ENCODE results near the gene PROS1. TPM values are rescaled to one million over a fixed set of nuclear protein-coding genes. Genes with fewer than 3 reads are reported as not detected.

PROS1 gene
- total RNA-seq, 2 experiments from 2014 or later: 0.09 TPM; not detected in 1

- intact Hi-C loops (cut with micrococcal nuclease; ENCODE audit: unreplicated experiment): loop anchor here (5.0 kb wide), 1 partner anchor 48 kb away; no protein-coding TSS in a partner anchor
- ChIA-PET CTCF (ENCODE audit: unreplicated experiment) (no interaction called here), POLR2A (interaction anchor here (0.6 to 1.6 kb wide), 4 partner anchors 12 to 89 kb away, joined by 4 to 7 read pairs (median 4); partner anchors contain the start of genes DHFR2 and NSUN3)
Measured at GRCh38 chr3:94019659-94020058, 46.0 kb upstream of the PROS1 start.

DNA sequence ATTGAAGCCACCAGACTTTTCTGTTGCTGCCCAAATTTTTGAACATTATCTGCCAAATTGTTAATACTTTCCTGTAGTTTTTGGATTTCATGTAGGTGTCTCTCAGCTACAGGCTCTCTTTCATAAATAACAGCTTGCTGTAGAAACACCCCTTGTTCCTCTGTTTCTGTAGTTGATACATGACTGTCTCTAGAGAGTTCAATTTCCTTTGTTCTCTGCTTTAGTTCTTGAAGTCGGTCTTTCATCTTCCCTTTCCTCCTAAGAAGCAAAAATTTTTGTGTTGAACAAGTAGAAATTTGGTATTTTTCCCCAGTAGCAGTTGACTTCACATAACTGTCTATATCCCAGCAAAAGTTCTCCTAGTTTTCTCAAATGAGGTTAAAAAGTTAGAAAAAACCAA, 41.3 kb upstream of the PROS1 start:
- no peak overlapping the region for H3K27ac ChIP-seq (ENCODE audit: low read depth, low read length, poor library complexity, severe bottlenecking)
- TF ChIP-seq EZH2phosphoT487 (IDR thresholded peaks at IDR 0.05; ENCODE audit: borderline replicate concordance, low read depth, low read length): no peak
- no peak for TF ChIP-seq CTCF (conservative IDR thresholded peaks at IDR 0.05; ENCODE audit: low read length)
- H3K4me1 ChIP-seq (ENCODE audit: insufficient read depth, low read length, poor library complexity, severe bottlenecking): peaks cover 4% of the 10 kb centered on the region
- no peaks in the 10 kb centered on the region for H3K9me3 ChIP-seq (ENCODE audit: low read length)
- H3K9me2 ChIP-seq (ENCODE audit: insufficient read depth, low read length): no peaks in the 10 kb centered on the region
- DNase-seq (ENCODE audit: low spot score): peak; percentile 12
- H3K79me2 ChIP-seq (ENCODE audit: insufficient read depth, low read depth, low read length): no peaks in the 10 kb centered on the region
- no peak overlapping the region for H3K4me3 ChIP-seq (ENCODE audit: low read depth, low read length, poor library complexity, severe bottlenecking)
- no peak overlapping the region for H3K4me2 ChIP-seq (ENCODE audit: low read length)
- intact Hi-C loops (cut with micrococcal nuclease; ENCODE audit: unreplicated experiment): no loop called here
- H2AFZ ChIP-seq (ENCODE audit: low read length): no peak overlapping the region
- POLR2A ChIA-PET: interaction anchor here (0.5 to 1.7 kb wide), 4 partner anchors 9 to 48 kb away, joined by 3 to 5 read pairs (median 3); partner anchors contain the start of genes DHFR2 and NSUN3
- no TSS peak for BruUV-seq (replicated peaks)
- no peaks in the 10 kb centered on the region for H3K36me3 ChIP-seq (ENCODE audit: insufficient read depth, low read length)
- CTCF ChIA-PET (ENCODE audit: unreplicated experiment): no interaction called here
- H4K20me1 ChIP-seq (ENCODE audit: insufficient read depth, low read length): no peaks in the 10 kb centered on the region

More at GRCh38 chr3:94019659-94020058, 46.0 kb upstream of the PROS1 start:
- TF ChIP-seq EZH2phosphoT487 (IDR thresholded peaks at IDR 0.05; ENCODE audit: borderline replicate concordance, low read depth, low read length): no peak
- TF ChIP-seq CTCF (conservative IDR thresholded peaks at IDR 0.05; ENCODE audit: low read length): no peak
- Histone ChIP-seq H3K4me2 (ENCODE audit: low read length) (no peak overlapping the region), H4K20me1 (ENCODE audit: insufficient read depth, low read length) (no peaks in the 10 kb centered on the region), H3K9me2 (ENCODE audit: insufficient read depth, low read length) (no peaks in the 10 kb centered on the region), H3K27ac (ENCODE audit: low read depth, low read length, poor library complexity, severe bottlenecking) (no peak overlapping the region), H3K36me3 (ENCODE audit: insufficient read depth, low read length) (no peaks in the 10 kb centered on the region), H3K79me2 (ENCODE audit: insufficient read depth, low read depth, low read length) (no peaks in the 10 kb centered on the region), H3K9me3 (ENCODE audit: low read length) (no peaks in the 10 kb centered on the region), H3K4me1 (ENCODE audit: insufficient read depth, low read length, poor library complexity, severe bottlenecking) (peaks cover 4% of the 10 kb centered on the region), H3K4me3 (ENCODE audit: low read depth, low read length, poor library complexity, severe bottlenecking) (no peak overlapping the region), H2AFZ (ENCODE audit: low read length) (no peak overlapping the region)
- DNase-seq (ENCODE audit: low spot score): no peak
- no TSS peak for BruUV-seq (replicated peaks)

DNA sequence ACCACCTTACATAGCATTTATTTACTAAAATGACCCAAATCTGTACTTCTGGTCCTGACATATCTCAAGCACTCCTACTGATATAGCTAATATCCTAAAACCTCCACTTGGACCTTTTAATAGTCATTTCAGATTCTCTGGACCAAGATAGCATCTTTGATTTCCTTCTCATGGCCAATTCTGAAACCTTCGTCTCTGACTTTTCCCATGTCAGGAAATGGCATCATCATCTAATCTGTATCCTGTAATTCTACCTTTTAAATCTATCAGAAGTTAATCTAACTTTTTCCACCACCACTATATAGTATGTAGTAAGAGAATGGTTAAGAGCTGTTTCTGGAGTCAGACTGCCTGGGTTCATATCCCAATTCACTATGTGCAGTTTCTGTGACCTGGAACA, 38.5 kb upstream of the PROS1 start:
- ChIA-PET CTCF (ENCODE audit: unreplicated experiment) (no interaction called here), POLR2A (interaction anchor here (1.6 kb wide), 1 partner anchor 11 kb away, joined by 3 read pairs; no protein-coding TSS in a partner anchor)
- Histone ChIP-seq H3K9me3 (ENCODE audit: low read length) (no peaks in the 10 kb centered on the region), H3K4me1 (ENCODE audit: insufficient read depth, low read length, poor library complexity, severe bottlenecking) (peaks cover 4% of the 10 kb centered on the region), H3K36me3 (ENCODE audit: insufficient read depth, low read length) (no peaks in the 10 kb centered on the region; the same call in 1 of the 2 replicates), H2AFZ (ENCODE audit: low read length) (no peak overlapping the region), H3K9me2 (ENCODE audit: insufficient read depth, low read length) (no peaks in the 10 kb centered on the region), H3K4me2 (ENCODE audit: low read length) (no peak overlapping the region), H3K4me3 (ENCODE audit: low read depth, low read length, poor library complexity, severe bottlenecking) (no peak overlapping the region), H3K27ac (ENCODE audit: low read depth, low read length, poor library complexity, severe bottlenecking) (no peak overlapping the region), H4K20me1 (ENCODE audit: insufficient read depth, low read length) (no peaks in the 10 kb centered on the region), H3K79me2 (ENCODE audit: insufficient read depth, low read depth, low read length) (no peaks in the 10 kb centered on the region)
- intact Hi-C loops (cut with micrococcal nuclease; ENCODE audit: unreplicated experiment): no loop called here
- no TSS peak for BruUV-seq (replicated peaks)
- no peak for TF ChIP-seq CTCF (conservative IDR thresholded peaks at IDR 0.05; ENCODE audit: low read length)
- TF ChIP-seq EZH2phosphoT487 (IDR thresholded peaks at IDR 0.05; ENCODE audit: borderline replicate concordance, low read depth, low read length): no peak
- no peak for DNase-seq (ENCODE audit: low spot score)
